ENCODE data around the gene ZNF674.
"Not testable (repeated sequence)": the region's sequence is repeated elsewhere in the genome, so short reads cannot be mapped to it uniquely, and the experiment has no call there.

The ZNF674 gene

DNA sequence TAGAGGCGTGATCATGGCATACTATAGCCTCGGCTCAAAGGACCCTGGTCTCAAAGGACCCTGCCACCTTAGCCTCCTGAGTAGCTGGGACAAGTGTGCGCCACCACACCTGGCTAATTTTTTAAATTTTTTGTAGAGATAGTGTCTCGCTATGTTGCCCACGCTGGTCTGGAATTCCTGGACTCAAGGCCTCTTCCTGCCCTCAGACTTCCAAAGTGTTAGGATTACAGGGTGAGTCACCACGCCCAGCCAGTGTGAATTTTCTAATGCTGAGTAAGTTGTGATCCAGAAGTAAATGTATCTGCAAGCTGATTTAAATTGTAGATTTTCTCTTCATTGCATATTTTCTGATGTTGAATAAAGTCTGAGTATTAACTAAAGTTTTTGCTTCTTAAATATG lies 2.6 kb upstream of the ZNF674 start:
- TF ChIP-seq SPI1 (IDR thresholded peaks at IDR 0.05; ENCODE audit: borderline replicate concordance, low read depth) = no peak
- TF ChIP-seq CTCF (IDR thresholded peaks at IDR 0.05; ENCODE audit: insufficient read depth, low read length) = no peak
- TF ChIP-seq REST (IDR thresholded peaks at IDR 0.05; ENCODE audit: insufficient replicate concordance, low read depth) = no peak
- no peak for TF ChIP-seq GABPA (IDR thresholded peaks at IDR 0.05; ENCODE audit: low read depth)
- TF ChIP-seq POLR2AphosphoS5 (IDR thresholded peaks at IDR 0.05; ENCODE audit: low read depth) = no peak
- no peak overlapping the region for H3K27ac ChIP-seq (replicated peaks)
- no peak for DNase-seq (ENCODE audit: low read depth in 1 of 2, low spot score in 1 of 2)

DNA sequence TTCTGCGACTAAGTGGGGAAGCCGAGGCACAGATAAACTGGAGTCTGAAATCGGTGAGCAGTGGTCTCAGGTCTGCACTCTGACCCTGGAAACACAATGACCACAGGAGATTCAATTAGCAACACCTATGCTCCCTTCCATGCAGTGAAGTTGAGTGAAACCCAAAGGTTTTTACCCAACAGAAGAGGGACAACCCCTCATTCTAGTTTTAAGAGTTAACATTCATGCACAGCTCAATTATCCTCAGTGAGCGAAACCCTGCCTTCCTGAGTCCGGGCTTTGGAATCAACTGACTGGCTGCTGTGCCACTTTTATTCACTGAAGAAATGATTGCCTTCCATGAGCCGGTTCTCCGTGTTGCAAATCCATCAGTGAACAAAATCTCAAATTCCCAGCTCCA lies 694 bp downstream of the ZNF674 start:
- not testable (repeated sequence) for H3K27me3 ChIP-seq (ENCODE audit: insufficient read depth, poor library complexity, severe bottlenecking); DNase-seq (ENCODE audit: low read depth in 1 of 2, low spot score in 1 of 2)
- H3K27ac ChIP-seq (replicated peaks) = peak overlapping the region; percentile 81
- peak overlapping the region; percentile 76 for H3K4me3 ChIP-seq (replicated peaks; ENCODE audit: insufficient read depth, low read length)

More for the DNA sequence above, 2.6 kb upstream of the ZNF674 start:
- no peak overlapping the region for H3K4me3 ChIP-seq (replicated peaks; ENCODE audit: insufficient read depth, low read length)
- H3K27me3 ChIP-seq (ENCODE audit: insufficient read depth, poor library complexity, severe bottlenecking) = no peaks in the 10 kb centered on the region

- TF ChIP-seq SPI1 (IDR thresholded peaks at IDR 0.05; ENCODE audit: borderline replicate concordance, low read depth) = peak; percentile 72; the same call in 1 of the 2 replicates
- TF ChIP-seq POLR2AphosphoS5 (IDR thresholded peaks at IDR 0.05; ENCODE audit: low read depth) = no peak
- no peak for TF ChIP-seq CTCF (IDR thresholded peaks at IDR 0.05; ENCODE audit: insufficient read depth, low read length)
- no peak for TF ChIP-seq REST (IDR thresholded peaks at IDR 0.05; ENCODE audit: insufficient replicate concordance, low read depth)
- TF ChIP-seq GABPA (IDR thresholded peaks at IDR 0.05; ENCODE audit: low read depth) = no peak
- no peak for DNase-seq (ENCODE audit: low read depth in 1 of 2, low spot score in 1 of 2)
- H3K4me3 ChIP-seq (replicated peaks; ENCODE audit: insufficient read depth, low read length) = no peak overlapping the region
- H3K27ac ChIP-seq (replicated peaks) = no peak overlapping the region
- no peaks in the 10 kb centered on the region for H3K27me3 ChIP-seq (ENCODE audit: insufficient read depth, poor library complexity, severe bottlenecking)
These were observed 1.8 kb downstream of the ZNF674 start for GRCh38 chrX:46543441-46543840.

DNA sequence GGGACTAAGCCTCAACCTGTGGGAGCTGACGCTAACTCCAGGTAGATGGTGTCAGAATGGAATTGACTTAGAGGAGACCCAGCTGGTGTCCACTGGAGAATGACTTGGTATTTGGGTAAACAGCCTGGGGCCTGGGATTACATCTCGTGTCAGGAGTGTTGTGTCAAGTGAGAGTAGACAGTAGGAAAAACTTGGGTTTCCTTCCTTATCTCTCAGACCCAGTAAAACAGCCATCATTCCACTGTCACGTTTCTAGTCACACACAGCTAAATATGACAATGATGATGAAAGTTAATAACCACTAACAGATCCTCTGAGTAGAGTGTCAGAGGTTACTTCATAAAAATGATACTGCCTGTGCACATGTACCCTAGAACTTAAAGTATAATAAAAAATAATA lies 13.8 kb downstream of the ZNF674 start:
- DNase-seq (ENCODE audit: low read depth in 1 of 2, low spot score in 1 of 2) = no peak
- Histone ChIP-seq H3K4me3 (replicated peaks; ENCODE audit: insufficient read depth, low read length) (no peak overlapping the region), H3K27me3 (ENCODE audit: insufficient read depth, poor library complexity, severe bottlenecking) (no peaks in the 10 kb centered on the region), H3K27ac (replicated peaks) (no peak overlapping the region)
- TF ChIP-seq REST (IDR thresholded peaks at IDR 0.05; ENCODE audit: insufficient replicate concordance, low read depth) (no peak), POLR2AphosphoS5 (IDR thresholded peaks at IDR 0.05; ENCODE audit: low read depth) (no peak), SPI1 (IDR thresholded peaks at IDR 0.05; ENCODE audit: borderline replicate concordance, low read depth) (no peak), GABPA (IDR thresholded peaks at IDR 0.05; ENCODE audit: low read depth) (no peak), CTCF (IDR thresholded peaks at IDR 0.05; ENCODE audit: insufficient read depth, low read length) (no peak)

GRCh38 chrX:46530404-46530908 lies 14.8 kb downstream of the ZNF674 start:
- H3K4me3 ChIP-seq (replicated peaks; ENCODE audit: insufficient read depth, low read length); DNase-seq (ENCODE audit: low read depth in 1 of 2, low spot score in 1 of 2); H3K27me3 ChIP-seq (ENCODE audit: insufficient read depth, poor library complexity, severe bottlenecking); H3K27ac ChIP-seq (replicated peaks): not testable (repeated sequence)

GRCh38 chrX:46529740-46530403 lies 15.3 kb downstream of the ZNF674 start:
- H3K4me3 ChIP-seq (replicated peaks; ENCODE audit: insufficient read depth, low read length); H3K27me3 ChIP-seq (ENCODE audit: insufficient read depth, poor library complexity, severe bottlenecking); H3K27ac ChIP-seq (replicated peaks); DNase-seq (ENCODE audit: low read depth in 1 of 2, low spot score in 1 of 2): not testable (repeated sequence)
